Neural crest cell (in vitro differentiated cells): ENCODE measurements around the gene SLC7A11. TPM values are rescaled to one million over a fixed set of nuclear protein-coding genes. Genes with fewer than 3 reads are reported as not detected.

Experiments
- DNase-seq: peaks from one replicate; pipeline ENCODE4 v3.0.0; 2021; ENCODE audit warnings: low read depth, mixed read lengths, low spot score
- H3K27ac Mint-ChIP-seq: one replicate; pipeline ENCODE4 v1.8.0; 2021; ENCODE audit warnings: mild to moderate bottlenecking, mixed read lengths; ENCODE audit not compliant: unreplicated experiment
- H3K27me3 Mint-ChIP-seq: 2 replicates; pipeline ENCODE4 v1.8.0; 2021; ENCODE audit warnings: low read depth, mild to moderate bottlenecking, mixed read lengths
- H3K36me3 Mint-ChIP-seq: 2 replicates; pipeline ENCODE4 v1.8.0; 2021; ENCODE audit warnings: low read depth, mild to moderate bottlenecking, mixed read lengths
- H3K4me1 Mint-ChIP-seq: 2 replicates; pipeline ENCODE4 v1.8.0; 2021; ENCODE audit warnings: mixed read lengths
- H3K4me3 Mint-ChIP-seq: one replicate; pipeline ENCODE4 v1.8.0; 2021; ENCODE audit warnings: mild to moderate bottlenecking, mixed read lengths
- H3K9me3 Mint-ChIP-seq: 2 replicates; pipeline ENCODE4 v1.8.0; 2021; ENCODE audit warnings: mixed read lengths
- total RNA-seq: library from RNA; stranded (reverse); gene quantifications from 2 replicates; pipeline ENCODE4 v1.2.1, GENCODE V29; 2021
- TF ChIP-seq, protein P1 (sequence below): fragments of 200-600 bp; sonication (generic); conservative IDR thresholded peaks from 2 replicates; pipeline ENCODE4 v1.5.0; 2021; ENCODE audit warnings: antibody characterized with exemption, mild to moderate bottlenecking

The SLC7A11 gene
- total RNA-seq, 1 donor from 2014 or later = 18.7 TPM

DNA sequence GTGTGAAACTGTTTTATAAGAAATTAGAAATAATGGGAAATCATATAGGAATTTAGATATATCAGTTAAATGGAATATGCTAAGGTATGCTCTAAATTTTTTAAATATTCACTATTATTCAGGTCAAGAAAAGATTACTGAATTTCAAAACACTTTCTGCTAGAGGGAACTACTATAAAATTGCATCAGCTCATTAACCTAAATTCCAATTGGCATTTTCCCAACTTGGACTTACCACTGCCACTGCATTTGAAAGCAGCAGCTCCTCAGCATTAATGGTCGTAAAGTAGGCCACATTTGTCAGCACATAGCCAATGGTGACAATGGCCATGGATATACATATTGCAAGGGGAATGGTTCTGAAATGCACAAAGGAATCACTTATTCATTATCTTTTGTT is 57.3 kb downstream of the SLC7A11 start:
- no peak overlapping the region for H3K4me3 Mint-ChIP-seq

DNA sequence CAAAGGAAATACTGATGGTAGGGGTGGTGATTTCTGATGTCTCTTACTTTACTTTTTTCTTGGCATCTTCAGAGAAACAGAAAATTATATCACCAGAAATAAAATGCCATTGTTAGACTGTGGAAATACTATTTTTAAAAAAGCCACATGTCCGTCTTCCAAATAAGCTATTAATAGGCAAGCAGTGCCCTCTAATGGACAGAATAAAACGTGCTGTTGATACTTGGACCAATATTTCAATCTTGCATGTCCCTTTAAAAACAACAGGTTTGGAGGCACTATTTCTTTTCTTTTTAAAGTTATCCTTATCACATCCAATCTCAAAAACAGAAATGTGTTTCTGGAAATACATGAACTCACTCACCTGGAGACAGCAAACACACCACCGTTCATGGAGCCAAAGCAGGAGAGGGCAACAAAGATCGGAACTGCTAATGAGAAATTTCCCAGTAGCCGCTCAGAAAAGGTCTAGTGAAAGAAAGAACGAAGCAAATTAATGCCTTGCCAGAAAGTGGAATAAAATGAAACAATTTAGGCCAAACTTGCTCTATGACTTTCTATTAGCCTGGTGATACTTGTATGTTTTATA is 59.2 kb downstream of the SLC7A11 start:
- H3K4me1 Mint-ChIP-seq = peaks cover 38% of the 10 kb centered on the region
- no peaks in the 10 kb centered on the region for H3K9me3 Mint-ChIP-seq
- H3K36me3 Mint-ChIP-seq = peaks cover 8% of the 10 kb centered on the region
- no peaks in the 10 kb centered on the region for H3K27me3 Mint-ChIP-seq
- DNase-seq = peak; percentile 13
- no peak overlapping the region for H3K4me3 Mint-ChIP-seq
- no peak overlapping the region for H3K27ac Mint-ChIP-seq
- TF ChIP-seq, protein P1, sequence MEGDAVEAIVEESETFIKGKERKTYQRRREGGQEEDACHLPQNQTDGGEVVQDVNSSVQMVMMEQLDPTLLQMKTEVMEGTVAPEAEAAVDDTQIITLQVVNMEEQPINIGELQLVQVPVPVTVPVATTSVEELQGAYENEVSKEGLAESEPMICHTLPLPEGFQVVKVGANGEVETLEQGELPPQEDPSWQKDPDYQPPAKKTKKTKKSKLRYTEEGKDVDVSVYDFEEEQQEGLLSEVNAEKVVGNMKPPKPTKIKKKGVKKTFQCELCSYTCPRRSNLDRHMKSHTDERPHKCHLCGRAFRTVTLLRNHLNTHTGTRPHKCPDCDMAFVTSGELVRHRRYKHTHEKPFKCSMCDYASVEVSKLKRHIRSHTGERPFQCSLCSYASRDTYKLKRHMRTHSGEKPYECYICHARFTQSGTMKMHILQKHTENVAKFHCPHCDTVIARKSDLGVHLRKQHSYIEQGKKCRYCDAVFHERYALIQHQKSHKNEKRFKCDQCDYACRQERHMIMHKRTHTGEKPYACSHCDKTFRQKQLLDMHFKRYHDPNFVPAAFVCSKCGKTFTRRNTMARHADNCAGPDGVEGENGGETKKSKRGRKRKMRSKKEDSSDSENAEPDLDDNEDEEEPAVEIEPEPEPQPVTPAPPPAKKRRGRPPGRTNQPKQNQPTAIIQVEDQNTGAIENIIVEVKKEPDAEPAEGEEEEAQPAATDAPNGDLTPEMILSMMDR = peak; percentile 83

More for the DNA sequence above, 57.3 kb downstream of the SLC7A11 start:
- no peaks in the 10 kb centered on the region for H3K9me3 Mint-ChIP-seq
- no peak for DNase-seq
- H3K36me3 Mint-ChIP-seq = peaks cover 5% of the 10 kb centered on the region
- TF ChIP-seq, protein P1 = no peak
- H3K27me3 Mint-ChIP-seq = no peaks in the 10 kb centered on the region
- peaks cover 38% of the 10 kb centered on the region for H3K4me1 Mint-ChIP-seq
- H3K27ac Mint-ChIP-seq = no peak overlapping the region

DNA sequence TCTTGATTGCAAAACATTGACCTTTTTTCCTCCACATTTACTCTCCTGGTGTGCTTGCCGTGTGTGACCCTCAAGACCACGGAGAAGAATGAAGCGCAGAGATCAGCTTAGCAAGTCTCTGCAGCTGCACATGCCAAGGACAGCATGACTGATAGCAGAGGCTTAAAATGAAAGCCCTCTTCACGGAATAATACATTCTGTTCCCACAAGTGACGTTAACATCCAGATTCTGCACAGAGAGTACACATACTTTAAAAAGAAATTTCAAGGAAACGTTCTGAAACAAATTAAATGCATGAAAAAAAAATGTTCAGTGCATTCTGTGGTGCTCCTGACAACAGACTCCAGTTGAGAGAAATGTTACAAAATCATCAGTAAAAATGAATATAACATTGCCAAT is 60.9 kb downstream of the SLC7A11 start:
- Mint-ChIP-seq H3K4me1 (peaks cover 36% of the 10 kb centered on the region), H3K27ac (no peak overlapping the region), H3K36me3 (peaks cover 15% of the 10 kb centered on the region), H3K27me3 (no peaks in the 10 kb centered on the region), H3K4me3 (no peak overlapping the region), H3K9me3 (no peaks in the 10 kb centered on the region)
- DNase-seq = no peak
- TF ChIP-seq, protein P1 = no peak

DNA sequence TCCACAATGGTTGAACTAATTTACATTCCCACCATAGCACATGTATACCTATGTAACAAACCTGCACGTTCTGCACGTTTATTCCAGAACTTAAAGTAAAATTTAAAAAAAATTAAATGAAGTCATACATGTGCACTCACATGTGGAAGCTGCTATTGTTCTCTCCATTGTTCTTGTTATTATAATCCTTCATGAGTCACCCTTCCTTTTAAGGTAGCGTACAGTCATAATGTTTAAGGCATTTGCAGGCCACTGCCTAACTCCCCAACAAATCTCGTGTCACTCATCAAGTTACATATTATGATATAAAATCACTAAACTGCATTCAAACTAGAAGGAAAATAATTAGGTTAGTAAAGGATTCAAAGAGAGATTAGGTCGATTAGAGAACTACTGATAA is 63.6 kb downstream of the SLC7A11 start:
- H3K4me3 Mint-ChIP-seq = no peak overlapping the region
- no peak overlapping the region for H3K27ac Mint-ChIP-seq
- peaks cover 19% of the 10 kb centered on the region for H3K36me3 Mint-ChIP-seq
- TF ChIP-seq, protein P1 = no peak
- H3K27me3 Mint-ChIP-seq = no peaks in the 10 kb centered on the region
- no peak for DNase-seq
- H3K9me3 Mint-ChIP-seq = no peaks in the 10 kb centered on the region
- peaks cover 22% of the 10 kb centered on the region for H3K4me1 Mint-ChIP-seq

DNA sequence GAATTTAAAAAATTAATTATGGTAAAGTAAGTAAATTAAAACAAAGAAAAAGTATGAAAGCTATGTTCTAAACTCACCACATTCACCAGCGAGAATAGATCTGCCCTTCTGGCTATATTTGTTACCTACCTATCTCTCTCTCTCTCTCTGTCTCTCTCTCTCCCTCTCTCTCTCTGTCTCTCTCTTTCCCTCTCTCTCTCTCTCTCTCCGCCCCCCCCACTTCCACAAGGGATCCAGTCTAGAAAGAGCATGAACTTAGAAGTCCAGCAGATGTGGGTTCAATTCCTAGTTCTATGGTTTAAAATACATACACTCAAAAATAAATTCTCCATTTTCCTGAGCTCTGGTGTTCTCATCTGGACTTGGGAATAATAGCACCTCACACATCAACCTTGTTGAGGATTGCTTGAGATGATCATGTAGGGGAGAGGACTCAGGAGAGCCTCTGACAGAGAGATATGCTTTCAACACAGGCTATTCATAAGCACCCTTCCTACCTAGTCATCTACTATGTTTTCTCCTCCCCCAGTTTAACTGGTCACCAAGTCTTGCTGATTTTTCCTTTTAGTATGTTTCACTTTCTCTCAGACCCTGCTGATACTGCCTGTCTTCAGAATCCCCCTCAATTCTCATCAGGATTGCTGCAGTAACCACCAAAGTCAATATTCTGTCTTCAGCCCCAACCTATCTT is 64.7 kb downstream of the SLC7A11 start:
- TF ChIP-seq, protein P1 = no peak
- Mint-ChIP-seq H3K4me1 (peaks cover 19% of the 10 kb centered on the region), H3K9me3 (no peaks in the 10 kb centered on the region), H3K27ac (no peak overlapping the region), H3K4me3 (no peak overlapping the region), H3K36me3 (peaks cover 19% of the 10 kb centered on the region), H3K27me3 (no peaks in the 10 kb centered on the region)
- DNase-seq = no peak
